ENCODE results near the gene TTYH2. TPM values are rescaled to one million over a fixed set of nuclear protein-coding genes. Genes with fewer than 3 reads are reported as not detected.

Gene TTYH2
- total and polyA plus RNA-seq, 10 of the 15 experiments (the other 5 are each of a cell fraction or from before 2014, with no cell fraction given), result 0.26 to 25.2 (median 6.6) TPM

GRCh38 chr17:74277935-74278334 is 64.6 kb downstream of the TTYH2 start:
- no peaks in the 10 kb centered on the region for H3K36me3 ChIP-seq (ENCODE audit: control insufficient read depth in 2 of 2, insufficient read depth in 2 of 2, low read length in 1 of 2)
- ChIA-PET CTCF (no interaction called here), POLR2A (no interaction called here), RAD21 (ENCODE audit: unreplicated experiment) (no interaction called here), SMC1A (ENCODE audit: uncharacterized antibody, unreplicated experiment) (no interaction called here)
- ATAC-seq (no peak), DNase-seq (ENCODE audit: low read depth, low spot score) (no peak), FAIRE-seq (no peak)
- no peak overlapping the region for H3K9ac ChIP-seq (ENCODE audit: control insufficient read depth, insufficient read depth, low read length)
- no peaks in the 10 kb centered on the region for H3K79me2 ChIP-seq (ENCODE audit: control insufficient read depth, insufficient read depth, low read length)
- WGBS (ENCODE audit: insufficient coverage, insufficient replicate concordance, low lambda C conversion rate, missing lambda C conversion rate), result 0% methylated on average over 1 of the region's 1 CpG
- H3K4me2 ChIP-seq (ENCODE audit: control insufficient read depth, insufficient read depth), result no peak overlapping the region
- H3K9me3 ChIP-seq (replicated peaks; ENCODE audit: control insufficient read depth, insufficient read depth, low read length), result no peaks in the 10 kb centered on the region; the same call in 2 of the 3 replicates
- intact Hi-C loops (cut with micrococcal nuclease; ENCODE audit: unreplicated experiment) (no loop called here), in situ Hi-C loops (cut with MboI) (loop anchor here (10.0 to 25.0 kb wide), 2 partner anchors 63 to 1866 kb away; partner anchors contain the start of gene TTYH2)
- TF ChIP-seq ZNF217 (IDR thresholded peaks at IDR 0.05) (peak; percentile 81; the same call in 1 of the 2 replicates), MXI1 (IDR thresholded peaks at IDR 0.05; ENCODE audit: low read depth, low read length) (no peak), ATF7 (IDR thresholded peaks at IDR 0.05; ENCODE audit: low read depth) (no peak), FOXM1 (IDR thresholded peaks at IDR 0.05; ENCODE audit: low read depth, low read length) (no peak), BHLHE40 (IDR thresholded peaks at IDR 0.05; ENCODE audit: borderline replicate concordance in 1 of 2, low read depth in 2 of 2, low read length in 1 of 2) (no peak), NR2F1 (conservative IDR thresholded peaks at IDR 0.05) (0 out of 2 replicates have a peak, but pooled peaks have one; percentile 27), POLR2AphosphoS2 (IDR thresholded peaks at IDR 0.05; ENCODE audit: low read depth, low read length) (no peak), ZNF24 (IDR thresholded peaks at IDR 0.05) (no peak), CHD1 (IDR thresholded peaks at IDR 0.05; ENCODE audit: low read depth, low read length) (no peak), HSF1 (IDR thresholded peaks at IDR 0.05; ENCODE audit: low read depth, low read length) (no peak), ASH2L (IDR thresholded peaks at IDR 0.05; ENCODE audit: borderline replicate concordance, low read depth) (no peak)
- TF ChIP-seq, protein P1, sequence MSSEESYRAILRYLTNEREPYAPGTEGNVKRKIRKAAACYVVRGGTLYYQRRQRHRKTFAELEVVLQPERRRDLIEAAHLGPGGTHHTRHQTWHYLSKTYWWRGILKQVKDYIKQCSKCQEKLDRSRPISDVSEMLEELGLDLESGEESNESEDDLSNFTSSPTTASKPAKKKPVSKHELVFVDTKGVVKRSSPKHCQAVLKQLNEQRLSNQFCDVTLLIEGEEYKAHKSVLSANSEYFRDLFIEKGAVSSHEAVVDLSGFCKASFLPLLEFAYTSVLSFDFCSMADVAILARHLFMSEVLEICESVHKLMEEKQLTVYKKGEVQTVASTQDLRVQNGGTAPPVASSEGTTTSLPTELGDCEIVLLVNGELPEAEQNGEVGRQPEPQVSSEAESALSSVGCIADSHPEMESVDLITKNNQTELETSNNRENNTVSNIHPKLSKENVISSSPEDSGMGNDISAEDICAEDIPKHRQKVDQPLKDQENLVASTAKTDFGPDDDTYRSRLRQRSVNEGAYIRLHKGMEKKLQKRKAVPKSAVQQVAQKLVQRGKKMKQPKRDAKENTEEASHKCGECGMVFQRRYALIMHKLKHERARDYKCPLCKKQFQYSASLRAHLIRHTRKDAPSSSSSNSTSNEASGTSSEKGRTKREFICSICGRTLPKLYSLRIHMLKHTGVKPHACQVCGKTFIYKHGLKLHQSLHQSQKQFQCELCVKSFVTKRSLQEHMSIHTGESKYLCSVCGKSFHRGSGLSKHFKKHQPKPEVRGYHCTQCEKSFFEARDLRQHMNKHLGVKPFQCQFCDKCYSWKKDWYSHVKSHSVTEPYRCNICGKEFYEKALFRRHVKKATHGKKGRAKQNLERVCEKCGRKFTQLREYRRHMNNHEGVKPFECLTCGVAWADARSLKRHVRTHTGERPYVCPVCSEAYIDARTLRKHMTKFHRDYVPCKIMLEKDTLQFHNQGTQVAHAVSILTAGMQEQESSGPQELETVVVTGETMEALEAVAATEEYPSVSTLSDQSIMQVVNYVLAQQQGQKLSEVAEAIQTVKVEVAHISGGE (CRISPR knock-in tag; IDR thresholded peaks at IDR 0.05), result no peak
- TF ChIP-seq, protein P2, sequence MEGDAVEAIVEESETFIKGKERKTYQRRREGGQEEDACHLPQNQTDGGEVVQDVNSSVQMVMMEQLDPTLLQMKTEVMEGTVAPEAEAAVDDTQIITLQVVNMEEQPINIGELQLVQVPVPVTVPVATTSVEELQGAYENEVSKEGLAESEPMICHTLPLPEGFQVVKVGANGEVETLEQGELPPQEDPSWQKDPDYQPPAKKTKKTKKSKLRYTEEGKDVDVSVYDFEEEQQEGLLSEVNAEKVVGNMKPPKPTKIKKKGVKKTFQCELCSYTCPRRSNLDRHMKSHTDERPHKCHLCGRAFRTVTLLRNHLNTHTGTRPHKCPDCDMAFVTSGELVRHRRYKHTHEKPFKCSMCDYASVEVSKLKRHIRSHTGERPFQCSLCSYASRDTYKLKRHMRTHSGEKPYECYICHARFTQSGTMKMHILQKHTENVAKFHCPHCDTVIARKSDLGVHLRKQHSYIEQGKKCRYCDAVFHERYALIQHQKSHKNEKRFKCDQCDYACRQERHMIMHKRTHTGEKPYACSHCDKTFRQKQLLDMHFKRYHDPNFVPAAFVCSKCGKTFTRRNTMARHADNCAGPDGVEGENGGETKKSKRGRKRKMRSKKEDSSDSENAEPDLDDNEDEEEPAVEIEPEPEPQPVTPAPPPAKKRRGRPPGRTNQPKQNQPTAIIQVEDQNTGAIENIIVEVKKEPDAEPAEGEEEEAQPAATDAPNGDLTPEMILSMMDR (IDR thresholded peaks at IDR 0.05 in 2 of 3, conservative IDR thresholded peaks at IDR 0.05 in 1 of 3; ENCODE audit: control insufficient read depth in 2 of 3, extremely low read depth in 1 of 3, insufficient read depth in 1 of 3, low read depth in 3 of 3, low read length in 3 of 3), result no peak
- peaks cover 42% of the 10 kb centered on the region for H3K4me1 ChIP-seq (ENCODE audit: control insufficient read depth, insufficient read depth, low read length)
- BruUV-seq (replicated peaks), result no TSS peak
- no peaks in the 10 kb centered on the region for H4K20me1 ChIP-seq (ENCODE audit: control insufficient read depth, insufficient read depth)
- H3K27me3 ChIP-seq (replicated peaks in 1 of 2; ENCODE audit: control insufficient read depth in 2 of 2, insufficient read depth in 2 of 2, low read length in 1 of 2), result no peaks in the 10 kb centered on the region
- no peak overlapping the region for H3K27ac ChIP-seq (ENCODE audit: control insufficient read depth, insufficient read depth)
- H3K4me3 ChIP-seq, result no peak overlapping the region
- H2AFZ ChIP-seq (ENCODE audit: control insufficient read depth, low read depth, low read length), result no peak overlapping the region

Measured in GM12878 (cell line).